Measurements from ENCODE around the gene TNNI3. TPM values are rescaled to one million over a fixed set of nuclear protein-coding genes. Genes with fewer than 3 reads are reported as not detected.

Gene TNNI3
- total RNA-seq, 2 experiments from 2014 or later = not detected

DNA sequence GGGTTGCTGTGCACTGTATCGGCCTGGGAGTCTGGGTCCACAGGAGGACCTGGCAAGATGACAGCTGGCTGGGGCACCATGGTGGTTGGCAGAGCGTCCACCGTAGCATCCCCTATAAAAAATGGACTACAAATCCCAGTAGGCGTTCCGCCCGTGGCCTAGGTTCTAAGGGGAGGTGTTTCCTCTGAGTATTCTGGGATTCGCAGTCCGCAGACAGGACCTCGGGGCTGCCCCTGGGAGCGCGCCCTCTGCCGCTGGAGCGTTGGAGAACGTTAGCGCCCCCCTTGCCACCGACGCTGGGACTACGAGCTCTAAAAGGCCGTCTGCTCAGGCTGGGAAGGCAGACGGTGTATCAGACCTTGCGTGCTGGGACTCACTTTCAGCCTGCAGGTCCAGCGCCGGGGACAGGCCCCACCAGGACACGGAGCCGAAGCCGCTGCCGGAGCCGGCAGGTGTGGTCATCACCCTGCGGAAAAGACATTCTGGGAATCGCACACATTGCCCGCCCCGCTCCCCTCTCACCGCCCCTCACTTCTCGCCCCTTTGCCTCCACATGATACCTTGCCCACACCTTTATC, 8.5 kb upstream of the TNNI3 start:
- ChIA-PET CTCF (interaction anchor here (0.6 to 1.3 kb wide), 2 partner anchors 77 to 338 kb away, joined by 3 read pairs; no protein-coding TSS in a partner anchor), POLR2A (interaction anchor here (0.9 to 1.4 kb wide), 2 partner anchors 49 to 88 kb away, joined by 3 read pairs; partner anchors contain the start of gene PPP1R12C)
- ATAC-seq (ENCODE audit: poor library complexity) = peak; percentile 69
- Histone ChIP-seq H3K27ac (ENCODE audit: low read depth in 1 of 2, low read length in 2 of 2) (no peak overlapping the region), H3K27me3 (ENCODE audit: control insufficient read depth in 1 of 2, insufficient read depth in 2 of 2, low read length in 2 of 2) (peaks cover 74 to 78% of the 10 kb centered on the region in 2 experiments), H3K4me3 (ENCODE audit: low read length) (peak overlapping the region; percentile 37), H3K4me1 (ENCODE audit: insufficient read depth, low read length) (peaks cover 16% of the 10 kb centered on the region), H3K36me3 (ENCODE audit: insufficient read depth, low read length) (no peaks in the 10 kb centered on the region), H3K9me3 (ENCODE audit: control insufficient read depth in 1 of 2, insufficient read depth in 1 of 2, low read length in 2 of 2) (peaks cover 0 to 56% of the 10 kb centered on the region in 2 experiments)
- TF ChIP-seq, protein P1, sequence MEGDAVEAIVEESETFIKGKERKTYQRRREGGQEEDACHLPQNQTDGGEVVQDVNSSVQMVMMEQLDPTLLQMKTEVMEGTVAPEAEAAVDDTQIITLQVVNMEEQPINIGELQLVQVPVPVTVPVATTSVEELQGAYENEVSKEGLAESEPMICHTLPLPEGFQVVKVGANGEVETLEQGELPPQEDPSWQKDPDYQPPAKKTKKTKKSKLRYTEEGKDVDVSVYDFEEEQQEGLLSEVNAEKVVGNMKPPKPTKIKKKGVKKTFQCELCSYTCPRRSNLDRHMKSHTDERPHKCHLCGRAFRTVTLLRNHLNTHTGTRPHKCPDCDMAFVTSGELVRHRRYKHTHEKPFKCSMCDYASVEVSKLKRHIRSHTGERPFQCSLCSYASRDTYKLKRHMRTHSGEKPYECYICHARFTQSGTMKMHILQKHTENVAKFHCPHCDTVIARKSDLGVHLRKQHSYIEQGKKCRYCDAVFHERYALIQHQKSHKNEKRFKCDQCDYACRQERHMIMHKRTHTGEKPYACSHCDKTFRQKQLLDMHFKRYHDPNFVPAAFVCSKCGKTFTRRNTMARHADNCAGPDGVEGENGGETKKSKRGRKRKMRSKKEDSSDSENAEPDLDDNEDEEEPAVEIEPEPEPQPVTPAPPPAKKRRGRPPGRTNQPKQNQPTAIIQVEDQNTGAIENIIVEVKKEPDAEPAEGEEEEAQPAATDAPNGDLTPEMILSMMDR (IDR thresholded peaks at IDR 0.05) = no peak
- H3K27me3 Mint-ChIP-seq = peaks cover 71% of the 10 kb centered on the region
- H3K27ac Mint-ChIP-seq = peak overlapping the region; percentile 55
- peaks cover 16% of the 10 kb centered on the region for H3K4me1 Mint-ChIP-seq (ENCODE audit: low read depth)
- H3K9me3 Mint-ChIP-seq = no peaks in the 10 kb centered on the region
- peak overlapping the region; percentile 85 for H3K4me3 Mint-ChIP-seq
- intact Hi-C loops (cut with DNase I, micrococcal nuclease) = no loop called here
- DNase-seq = peak in 10 of 14 experiments; percentile 12 to 79 (median 47)
- H3K36me3 Mint-ChIP-seq (ENCODE audit: low read depth) = no peaks in the 10 kb centered on the region

DNA sequence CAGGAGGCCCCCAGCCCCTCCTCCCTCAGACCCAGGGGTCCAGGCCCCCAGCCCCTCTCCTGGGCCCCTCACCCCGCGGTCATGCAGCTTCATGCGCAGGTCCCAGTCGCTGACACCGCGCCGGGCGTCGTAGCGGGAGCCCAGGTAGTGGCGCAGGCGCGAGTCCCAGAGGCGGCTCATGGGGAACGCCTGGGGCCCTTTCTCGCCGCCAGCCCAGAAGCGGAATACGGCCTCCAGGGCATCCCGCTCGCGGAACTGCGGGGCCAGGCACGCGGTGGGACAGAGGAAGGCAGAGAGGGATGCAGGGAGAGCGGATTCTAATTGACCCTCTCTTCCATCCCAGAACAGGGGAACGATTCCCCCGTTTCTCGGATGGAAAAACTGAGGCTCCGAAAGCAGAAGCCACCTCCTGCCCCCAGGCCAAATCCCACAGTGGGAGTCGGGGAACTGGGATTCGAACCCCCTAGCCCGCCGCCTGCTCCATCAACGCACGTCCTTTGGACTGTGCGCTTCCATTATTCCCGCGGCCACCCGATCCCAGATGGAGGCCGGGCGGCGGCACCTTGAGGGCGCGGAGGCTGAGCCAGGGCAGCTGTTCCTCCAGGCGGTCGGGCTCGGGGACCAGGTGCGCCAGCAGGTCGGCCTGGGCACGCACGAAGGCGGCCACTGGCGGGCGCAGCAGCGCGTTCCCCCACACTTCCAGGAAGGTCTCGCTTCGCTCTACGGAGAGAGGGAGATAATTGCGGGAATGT, 4.2 kb upstream of the TNNI3 start:
- Mint-ChIP-seq H3K9me3 (no peaks in the 10 kb centered on the region), H3K27ac (no peak overlapping the region), H3K4me3 (no peak overlapping the region), H3K36me3 (ENCODE audit: low read depth) (no peaks in the 10 kb centered on the region), H3K4me1 (ENCODE audit: low read depth) (peaks cover 22% of the 10 kb centered on the region), H3K27me3 (peaks cover 77% of the 10 kb centered on the region)
- CTCF ChIA-PET = no interaction called here
- intact Hi-C loops (cut with DNase I, micrococcal nuclease) = loop anchor here in 1 of 2 experiments (5.0 kb wide), 1 partner anchor 74 kb away; no protein-coding TSS in a partner anchor
- no peak overlapping the region for H3K27ac ChIP-seq (ENCODE audit: low read depth in 1 of 2, low read length in 2 of 2)
- peaks cover 0 to 43% of the 10 kb centered on the region in 2 experiments for H3K9me3 ChIP-seq (ENCODE audit: control insufficient read depth in 1 of 2, insufficient read depth in 1 of 2, low read length in 2 of 2)
- TF ChIP-seq, protein P1 (IDR thresholded peaks at IDR 0.05) = no peak
- DNase-seq = no peak
- no peak overlapping the region for H3K4me3 ChIP-seq (ENCODE audit: low read length)
- no peak for ATAC-seq (ENCODE audit: poor library complexity)
- POLR2A ChIA-PET = no interaction called here
- H3K36me3 ChIP-seq (ENCODE audit: insufficient read depth, low read length) = no peaks in the 10 kb centered on the region
- H3K4me1 ChIP-seq (ENCODE audit: insufficient read depth, low read length) = peaks cover 22% of the 10 kb centered on the region
- H3K27me3 ChIP-seq (ENCODE audit: control insufficient read depth in 1 of 2, insufficient read depth in 2 of 2, low read length in 2 of 2) = peaks cover 67 to 79% of the 10 kb centered on the region in 2 experiments

DNA sequence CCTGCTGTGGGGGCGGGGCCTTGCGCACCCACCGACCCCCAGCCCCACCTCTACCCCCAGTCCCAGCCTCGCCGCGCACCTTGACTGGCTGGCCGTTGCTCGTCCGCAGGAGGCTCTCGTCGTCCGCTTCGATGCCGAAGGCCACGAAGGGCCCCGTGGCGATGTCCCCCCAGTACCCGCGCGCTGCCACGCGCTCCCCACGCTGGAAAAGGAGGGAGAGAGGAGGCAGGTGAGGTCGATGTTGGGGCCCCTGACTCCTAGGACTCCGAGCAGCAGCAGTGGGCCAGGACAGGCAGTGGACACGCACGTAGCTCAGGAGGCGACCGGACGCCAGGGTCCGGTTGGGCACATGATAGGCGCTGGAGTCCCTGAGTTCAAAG, 3.4 kb upstream of the TNNI3 start:
- H3K27ac ChIP-seq (ENCODE audit: low read depth in 1 of 2, low read length in 2 of 2) = no peak overlapping the region
- Mint-ChIP-seq H3K36me3 (ENCODE audit: low read depth) (no peaks in the 10 kb centered on the region), H3K4me3 (no peak overlapping the region), H3K4me1 (ENCODE audit: low read depth) (peaks cover 14% of the 10 kb centered on the region), H3K27me3 (peaks cover 75% of the 10 kb centered on the region), H3K9me3 (no peaks in the 10 kb centered on the region), H3K27ac (no peak overlapping the region)
- peaks cover 0 to 43% of the 10 kb centered on the region in 2 experiments for H3K9me3 ChIP-seq (ENCODE audit: control insufficient read depth in 1 of 2, insufficient read depth in 1 of 2, low read length in 2 of 2)
- TF ChIP-seq, protein P1 (IDR thresholded peaks at IDR 0.05) = no peak
- DNase-seq (peak in 1 of 14 experiments; percentile 33), ATAC-seq (ENCODE audit: poor library complexity) (no peak)
- H3K27me3 ChIP-seq (ENCODE audit: control insufficient read depth in 1 of 2, insufficient read depth in 2 of 2, low read length in 2 of 2) = peaks cover 67 to 79% of the 10 kb centered on the region in 2 experiments
- ChIA-PET CTCF (interaction anchor here (0.7 to 1.9 kb wide), 14 partner anchors 8 to 343 kb away, joined by 3 to 16 read pairs (median 4); partner anchors contain the start of genes ISOC2, PPP1R12C and UBE2S), POLR2A (interaction anchor here (1.1 kb wide), 2 partner anchors 93 to 247 kb away, joined by 4 read pairs; partner anchors contain the start of gene UBE2S)
- no peaks in the 10 kb centered on the region for H3K36me3 ChIP-seq (ENCODE audit: insufficient read depth, low read length)
- H3K4me1 ChIP-seq (ENCODE audit: insufficient read depth, low read length) = peaks cover 22% of the 10 kb centered on the region
- H3K4me3 ChIP-seq (ENCODE audit: low read length) = no peak overlapping the region
- intact Hi-C loops (cut with DNase I, micrococcal nuclease) = loop anchor here (1.0 to 5.0 kb wide), 2 partner anchors 73 to 74 kb away; no protein-coding TSS in a partner anchor
